Head of caudate nucleus (tissue), 42 donors: ENCODE measurements around the gene FAT4.

Experiments
- DNase-seq, 42 donors: peaks; one replicate each; pipeline versions ENCODE4 v3.0.0 to v3.0.0-alpha.2; 2020 to 2021; ENCODE audit warnings: mixed read lengths in 7 of 42
- intact Hi-C: fragments of 100-400 bp; cut with DNase I; formaldehyde crosslinking; loops from one replicate; pipeline ENCODE4 v1.15.0; 2022

Gene FAT4, protein sequence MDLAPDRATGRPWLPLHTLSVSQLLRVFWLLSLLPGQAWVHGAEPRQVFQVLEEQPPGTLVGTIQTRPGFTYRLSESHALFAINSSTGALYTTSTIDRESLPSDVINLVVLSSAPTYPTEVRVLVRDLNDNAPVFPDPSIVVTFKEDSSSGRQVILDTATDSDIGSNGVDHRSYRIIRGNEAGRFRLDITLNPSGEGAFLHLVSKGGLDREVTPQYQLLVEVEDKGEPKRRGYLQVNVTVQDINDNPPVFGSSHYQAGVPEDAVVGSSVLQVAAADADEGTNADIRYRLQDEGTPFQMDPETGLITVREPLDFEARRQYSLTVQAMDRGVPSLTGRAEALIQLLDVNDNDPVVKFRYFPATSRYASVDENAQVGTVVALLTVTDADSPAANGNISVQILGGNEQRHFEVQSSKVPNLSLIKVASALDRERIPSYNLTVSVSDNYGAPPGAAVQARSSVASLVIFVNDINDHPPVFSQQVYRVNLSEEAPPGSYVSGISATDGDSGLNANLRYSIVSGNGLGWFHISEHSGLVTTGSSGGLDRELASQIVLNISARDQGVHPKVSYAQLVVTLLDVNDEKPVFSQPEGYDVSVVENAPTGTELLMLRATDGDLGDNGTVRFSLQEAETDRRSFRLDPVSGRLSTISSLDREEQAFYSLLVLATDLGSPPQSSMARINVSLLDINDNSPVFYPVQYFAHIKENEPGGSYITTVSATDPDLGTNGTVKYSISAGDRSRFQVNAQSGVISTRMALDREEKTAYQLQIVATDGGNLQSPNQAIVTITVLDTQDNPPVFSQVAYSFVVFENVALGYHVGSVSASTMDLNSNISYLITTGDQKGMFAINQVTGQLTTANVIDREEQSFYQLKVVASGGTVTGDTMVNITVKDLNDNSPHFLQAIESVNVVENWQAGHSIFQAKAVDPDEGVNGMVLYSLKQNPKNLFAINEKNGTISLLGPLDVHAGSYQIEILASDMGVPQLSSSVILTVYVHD (N-terminal part only)

GRCh38 chr4:125314676-125315575 lies at the start of gene FAT4:
TSS of gene FAT4 (plus strand) at chr4:125314955. CDS start at chr4:125316412, 1,457 bp downstream.
- peak; percentile 81 to 98 (median 93) for DNase-seq
- intact Hi-C loops = loop anchor here (5.0 kb wide), 3 partner anchors 37 to 437 kb away; no protein-coding TSS in a partner anchor

DNA sequence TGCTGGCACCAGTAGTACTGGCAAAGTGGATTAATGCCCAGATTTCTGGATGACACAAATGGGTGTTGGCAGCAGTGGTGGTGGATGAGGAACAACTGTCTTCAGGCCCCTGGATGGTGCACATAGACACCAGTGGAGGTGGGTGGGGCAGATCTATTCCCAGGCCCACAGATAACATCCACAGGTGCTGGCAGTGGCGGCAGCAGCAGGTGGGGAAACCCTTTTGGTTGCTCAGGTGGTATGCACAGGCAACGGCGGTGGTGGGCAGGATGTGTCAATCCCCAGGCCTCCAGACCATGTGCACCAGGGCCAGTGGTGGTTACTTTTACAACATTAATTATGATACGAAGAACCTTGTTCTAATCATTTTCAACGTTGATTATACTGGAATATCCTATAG lies 48.9 kb upstream of the FAT4 start:
- no peak for DNase-seq
- intact Hi-C loops = no loop called here

DNA sequence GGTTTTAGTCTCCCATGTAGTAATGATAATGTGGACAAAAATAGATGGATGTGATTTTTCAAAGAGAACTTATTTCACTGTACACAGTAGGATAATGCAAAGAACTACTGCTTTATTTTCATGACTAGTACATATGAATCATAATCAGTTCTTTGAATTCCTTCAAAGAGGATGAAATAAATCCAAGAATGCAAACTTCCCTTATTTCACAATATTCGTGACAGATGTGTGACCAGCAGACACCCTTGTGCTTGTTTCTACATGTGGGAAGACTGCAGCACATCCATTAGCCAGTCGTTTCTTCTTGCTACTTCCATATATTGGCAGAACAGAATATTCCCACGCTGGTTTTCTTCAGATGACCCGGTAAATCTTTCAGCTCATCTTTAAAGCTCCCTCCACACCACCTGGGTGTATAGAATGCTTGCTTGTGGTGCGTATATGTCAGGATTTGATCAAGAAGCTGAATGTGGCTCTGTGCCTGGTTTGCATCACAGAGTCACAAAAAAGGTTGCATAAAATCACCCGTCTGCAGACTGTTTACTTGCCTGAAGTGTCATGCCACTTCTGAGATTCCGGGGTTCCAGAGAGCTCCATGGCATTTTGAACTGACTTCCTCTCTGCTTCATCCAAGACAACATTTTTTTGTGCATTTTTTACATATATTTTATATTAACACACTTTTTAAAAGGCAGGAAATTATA lies 47.7 kb upstream of the FAT4 start:
- no peak for DNase-seq
- intact Hi-C loops = no loop called here

- no peak for DNase-seq
- intact Hi-C loops = no loop called here
These were observed 47.1 kb upstream of the FAT4 start for GRCh38 chr4:125267630-125268029.

DNA sequence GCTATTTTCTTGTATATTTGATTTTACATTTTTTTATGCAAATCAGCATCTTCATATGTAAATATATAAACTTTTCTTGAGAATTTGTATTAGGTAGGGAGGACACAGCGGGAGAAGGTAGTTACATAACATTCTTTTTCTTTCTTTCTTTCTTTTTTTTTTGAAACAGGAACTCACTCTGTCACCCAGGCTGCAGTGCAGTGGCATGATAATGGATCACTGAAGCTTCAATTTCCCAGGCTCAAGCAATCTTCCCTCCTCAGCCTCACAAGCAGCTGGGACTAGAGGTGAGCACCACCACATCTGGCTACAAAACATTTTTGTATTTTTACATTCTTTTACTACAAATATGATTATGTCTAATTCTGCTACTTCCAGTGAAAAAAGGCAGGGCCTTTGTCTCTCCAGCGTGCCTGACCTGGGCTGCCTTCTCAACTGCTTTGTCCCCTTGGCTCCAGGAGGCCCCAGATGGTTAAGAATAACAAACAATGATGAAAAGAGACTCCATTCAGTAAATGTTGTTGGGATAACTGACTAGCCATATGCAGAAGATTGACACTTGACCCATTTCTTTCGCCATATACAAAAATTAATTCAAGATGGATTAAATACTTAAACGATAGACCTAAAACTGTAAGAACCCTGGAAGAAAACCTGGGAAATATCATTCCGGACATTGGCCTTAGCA lies 46.5 kb upstream of the FAT4 start:
- intact Hi-C loops = no loop called here
- no peak for DNase-seq

GRCh38 chr4:125276811-125277210 lies 37.9 kb upstream of the FAT4 start:
- DNase-seq = no peak
- intact Hi-C loops = no loop called here

DNA sequence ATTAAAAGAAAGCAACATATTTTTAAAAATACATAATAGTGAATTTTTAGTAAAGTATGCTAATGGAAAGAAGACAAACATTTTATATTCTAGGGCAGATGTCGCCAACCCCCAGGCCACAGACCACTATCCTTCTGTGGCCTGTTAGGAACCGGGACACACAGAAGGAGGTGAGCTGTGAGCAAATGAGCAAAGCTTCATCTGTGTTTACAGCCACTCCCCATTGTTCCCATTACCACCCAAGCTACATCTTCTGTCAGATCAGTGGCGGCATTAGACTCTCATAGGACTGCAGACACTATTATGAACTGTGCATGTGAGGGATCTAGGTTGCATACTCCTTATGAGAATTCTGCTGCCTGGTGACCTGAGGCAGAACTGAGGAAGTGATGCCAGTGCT lies 37.0 kb upstream of the FAT4 start:
- intact Hi-C loops = no loop called here
- DNase-seq = no peak

DNA sequence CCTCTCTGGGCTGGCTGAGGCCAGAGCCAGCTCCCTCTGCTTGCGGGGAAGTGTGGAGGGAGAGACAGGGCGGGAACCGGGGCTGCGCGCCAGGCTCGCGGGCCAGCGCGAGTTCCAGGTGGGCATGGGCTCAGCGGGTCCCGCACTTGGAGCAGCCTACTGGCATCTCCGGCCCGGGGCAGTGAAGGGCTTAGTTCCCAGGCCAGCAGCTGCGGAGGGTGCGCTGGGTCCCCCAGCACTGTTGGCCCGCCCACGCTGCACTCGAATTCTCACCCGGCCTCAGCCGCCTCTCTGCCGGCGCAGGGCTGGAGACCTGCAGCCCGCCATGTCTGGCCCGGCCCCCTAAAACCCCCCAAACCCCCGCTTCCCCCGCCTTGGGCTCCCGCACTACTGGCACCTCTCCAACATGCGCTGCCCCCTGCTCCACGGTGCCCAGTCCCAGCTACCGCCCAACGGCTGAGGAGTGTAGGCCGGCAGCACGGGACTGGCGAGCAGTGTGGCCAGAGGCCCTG lies 33.8 kb upstream of the FAT4 start:
- intact Hi-C loops = loop anchor here (10.0 kb wide), 1 partner anchor 946 kb away; no protein-coding TSS in a partner anchor
- DNase-seq = no peak

- DNase-seq = peak in 5 of 42 donors; percentile 5 to 32 (median 17)
- intact Hi-C loops = loop anchor here (10.0 kb wide), 1 partner anchor 949 kb away; no protein-coding TSS in a partner anchor
These were observed 31.0 kb upstream of the FAT4 start for GRCh38 chr4:125283707-125284279.

DNA sequence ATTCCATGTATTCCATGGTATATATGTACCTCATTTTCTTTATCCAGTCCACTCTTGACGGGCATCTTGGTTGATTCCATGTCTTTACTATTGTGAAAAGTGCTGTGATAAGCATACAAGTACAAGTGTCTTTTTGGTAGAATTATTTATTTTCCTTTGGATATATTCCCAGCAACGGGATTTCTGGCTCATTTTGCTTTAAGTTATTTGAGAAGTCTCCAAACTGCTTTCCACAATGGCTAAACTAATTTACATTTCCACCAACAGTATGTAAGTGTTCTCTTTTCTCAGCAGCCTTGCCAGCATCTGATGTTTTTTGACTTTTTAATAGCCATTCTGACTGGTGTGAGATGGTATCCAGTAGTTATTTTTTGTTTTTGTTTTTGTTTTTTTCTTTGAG lies 17.6 kb upstream of the FAT4 start:
- intact Hi-C loops = no loop called here

DNA sequence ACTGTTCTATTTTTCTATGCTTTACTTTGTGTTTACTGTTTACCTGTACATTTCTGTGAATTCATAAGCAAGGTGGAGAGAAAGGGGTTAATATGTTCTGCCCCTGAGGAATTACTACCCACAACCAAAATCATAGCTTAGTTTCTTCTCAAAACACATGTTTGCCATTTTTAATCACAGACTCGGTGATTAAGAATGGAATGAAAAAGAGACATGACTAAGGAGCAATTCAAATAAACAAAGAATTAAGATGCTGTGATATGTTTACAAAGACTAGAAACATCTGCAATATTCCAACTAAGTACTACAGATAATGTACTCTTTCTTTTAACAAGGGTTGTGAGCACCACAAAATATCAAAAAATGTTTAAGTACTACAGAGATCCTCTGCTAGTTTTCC lies 11.7 kb upstream of the FAT4 start:
- intact Hi-C loops = no loop called here
- no peak for DNase-seq

More for the DNA sequence above, 17.6 kb upstream of the FAT4 start:
- DNase-seq = no peak

GRCh38 chr4:125303821-125304220 lies 10.9 kb upstream of the FAT4 start:
- DNase-seq = no peak
- intact Hi-C loops = no loop called here

DNA sequence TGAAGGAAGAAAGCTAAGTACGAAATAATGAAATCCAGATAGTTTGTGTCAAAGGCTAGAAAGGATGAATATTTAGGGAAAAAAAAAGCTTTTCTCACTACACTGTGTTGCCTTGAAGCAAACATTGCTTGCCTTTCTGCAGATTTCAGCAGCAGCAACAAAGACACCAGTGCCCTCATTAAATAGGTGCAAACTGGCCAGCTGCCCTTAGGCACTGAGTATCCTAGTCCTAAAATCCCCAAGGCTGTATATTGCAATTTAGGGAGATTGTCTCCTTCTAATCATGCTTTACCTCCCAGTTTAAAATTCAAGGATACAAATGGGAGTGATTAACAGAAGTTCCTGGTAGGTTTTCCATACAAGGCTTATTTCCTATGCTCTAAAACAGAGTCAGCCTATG lies 8.6 kb upstream of the FAT4 start:
- intact Hi-C loops = no loop called here
- DNase-seq = no peak

DNA sequence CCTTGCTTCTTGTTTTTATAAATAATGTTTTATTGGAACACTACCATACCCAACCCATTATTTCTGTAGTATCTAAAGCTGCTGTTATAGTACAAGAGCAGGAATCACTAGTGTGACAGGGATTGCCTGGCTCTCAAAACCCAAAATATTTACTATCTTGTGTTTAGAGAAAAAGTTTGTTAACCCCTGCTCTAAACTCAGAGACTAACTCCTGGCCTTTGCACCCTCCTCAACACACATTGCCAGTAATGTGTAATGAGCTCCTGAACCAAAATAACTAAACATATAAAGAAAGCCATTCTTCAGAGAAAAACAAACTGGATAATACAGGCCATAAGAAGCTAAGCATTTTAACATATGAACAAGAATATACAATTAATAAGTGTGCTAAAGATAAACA lies 8.2 kb upstream of the FAT4 start:
- DNase-seq = no peak
- intact Hi-C loops = no loop called here

DNA sequence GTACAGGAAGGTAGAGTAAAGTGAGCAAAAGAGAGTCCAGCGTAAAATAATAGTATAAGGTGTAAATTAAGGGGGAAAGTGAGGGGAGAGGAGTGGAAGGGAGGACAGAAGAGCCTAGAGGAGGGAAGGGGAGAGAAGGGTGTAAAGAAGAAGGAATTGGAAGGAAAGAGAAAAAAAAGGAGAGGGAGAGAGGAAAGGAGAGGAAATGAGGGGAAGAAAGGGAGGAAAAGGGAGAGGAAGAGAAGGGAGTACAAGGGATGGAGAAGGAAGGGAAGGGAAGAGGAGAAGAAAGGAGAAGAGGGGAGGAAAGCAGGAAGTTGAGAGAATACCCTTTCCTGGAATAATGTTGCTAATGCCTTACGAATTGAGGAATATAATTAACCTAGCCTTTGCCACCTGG lies 3.3 kb upstream of the FAT4 start:
- DNase-seq = no peak
- intact Hi-C loops = loop anchor here (5.0 kb wide), 1 partner anchor 441 kb away; no protein-coding TSS in a partner anchor

- peak in 26 of 42 donors; percentile 12 to 86 (median 58) for DNase-seq
- intact Hi-C loops = loop anchor here (5.0 kb wide), 1 partner anchor 439 kb away; no protein-coding TSS in a partner anchor
These were observed 1.3 kb upstream of the FAT4 start for GRCh38 chr4:125313497-125313896.
